ENCODE measurements around the gene NEK11. TPM values are rescaled to one million over a fixed set of nuclear protein-coding genes. Genes with fewer than 3 reads are reported as not detected.

The NEK11 gene
- total and polyA plus RNA-seq, 9 of the 15 experiments (the other 6 are each of a cell fraction or from before 2014, with no cell fraction given) = 0.28 to 1.5 (median 0.87) TPM

GRCh38 chr3:131072099-131072559 lies 45.5 kb downstream of the NEK11 start (continued):
- TF ChIP-seq BRD4 (IDR thresholded peaks at IDR 0.05) (peak; percentile 25; the same call in 1 of the 2 replicates), EP300 (IDR thresholded peaks at IDR 0.05; ENCODE audit: low read length) (peak; percentile 59; the same call in 1 of the 2 replicates), ATF3 (IDR thresholded peaks at IDR 0.05) (peak; percentile 76), ATF3 (CRISPR knock-in tag; conservative IDR thresholded peaks at IDR 0.05) (no peak), ZNF561 (CRISPR knock-in tag; conservative IDR thresholded peaks at IDR 0.05) (no peak), ZNF263 (CRISPR knock-in tag; IDR thresholded peaks at IDR 0.05; ENCODE audit: borderline replicate concordance) (no peak; the same call in 1 of the 2 replicates), SMARCC2 (IDR thresholded peaks at IDR 0.05; ENCODE audit: low read depth) (peak; percentile 59; the same call in 1 of the 2 replicates), SOX6 (IDR thresholded peaks at IDR 0.05) (peak; percentile 75), ZNF212 (CRISPR knock-in tag; IDR thresholded peaks at IDR 0.05) (no peak), BDP1 (IDR thresholded peaks at IDR 0.05; ENCODE audit: insufficient read depth, insufficient read length) (no peak), KLF13 (tag; IDR thresholded peaks at IDR 0.05; ENCODE audit: borderline replicate concordance, low read depth) (no peak), TFAP4 (CRISPR knock-in tag; IDR thresholded peaks at IDR 0.05; ENCODE audit: borderline replicate concordance) (peak; percentile 69), ZNF354B (CRISPR knock-in tag; IDR thresholded peaks at IDR 0.05) (no peak), PREB (CRISPR knock-in tag; IDR thresholded peaks at IDR 0.05) (no peak), UBTF (IDR thresholded peaks at IDR 0.05; ENCODE audit: borderline replicate concordance in 1 of 2, low read depth in 2 of 2, low read length in 2 of 2) (no peak), RCOR1 (IDR thresholded peaks at IDR 0.05; ENCODE audit: borderline replicate concordance in 1 of 2, low read depth in 2 of 2, low read length in 2 of 2) (peak in 1 of 2 experiments; percentile 66; a peak in 1 of 4 replicates), ZC3H4 (CRISPR knock-in tag; IDR thresholded peaks at IDR 0.05; ENCODE audit: borderline replicate concordance) (no peak), JUND (IDR thresholded peaks at IDR 0.05; ENCODE audit: borderline replicate concordance, low read depth, low read length) (peak; percentile 84), JUND (tag; IDR thresholded peaks at IDR 0.05; ENCODE audit: borderline replicate concordance, low read depth, low read length) (peak; percentile 74; the same call in 2 of the 3 replicates), PATZ1 (CRISPR knock-in tag; IDR thresholded peaks at IDR 0.05; ENCODE audit: borderline replicate concordance) (no peak), ATF1 (CRISPR knock-in tag; IDR thresholded peaks at IDR 0.05) (no peak), ATF1 (tag; IDR thresholded peaks at IDR 0.05) (peak; percentile 33; the same call in 1 of the 2 replicates)
